HepG2 (cell line): ENCODE measurements around the gene BICDL2. TPM values are rescaled to one million over a fixed set of nuclear protein-coding genes. Genes with fewer than 3 reads are reported as not detected.
A peak's percentile ranks its signal among the peaks of the same experiment; 100 is the strongest.

Source experiments
- CREM ChIP-seq, 2 experiments: sonication (generic) in 1 of 2; formaldehyde crosslinking in 1 of 2; IDR thresholded peaks; 2 replicates each; pipeline versions ENCODE4 v1.4.0 to v1.6.1; 2016 to 2020; ENCODE audit warnings: antibody characterized with exemption in 1 of 2, mild to moderate bottlenecking in 1 of 2, missing genetic modification reagents in 1 of 2
- FOXA3 ChIP-seq: IDR thresholded peaks from 2 replicates; pipeline ENCODE4 v1.6.1; 2016; ENCODE audit warnings: missing genetic modification reagents, missing compliant biosample characterization
- KAT8 ChIP-seq: IDR thresholded peaks from 2 replicates; pipeline ENCODE4 v1.6.1; 2016; ENCODE audit warnings: missing genetic modification reagents, missing compliant biosample characterization
- PCBP2 ChIP-seq: fragments of 200-400 bp; formaldehyde crosslinking; optimal IDR thresholded peaks from 2 replicates; pipeline ENCODE3; 2018; ENCODE audit warnings: low read length, low read depth; ENCODE audit not compliant: poor library complexity, severe bottlenecking
- POLR2AphosphoS5 ChIP-seq: IDR thresholded peaks from 2 replicates; pipeline ENCODE4 v1.6.1; 2012; ENCODE audit warnings: low read depth, low read length
- TCF12 ChIP-seq, 2 experiments: fragments of 450-650 bp in 1 of 2; sonication (generic) in 1 of 2; formaldehyde crosslinking in 1 of 2; IDR thresholded peaks; 2 replicates each; pipeline versions ENCODE4 v1.6.1 to v1.8.0; 2017 to 2022; ENCODE audit warnings: antibody characterized with exemption in 1 of 2, mild to moderate bottlenecking in 1 of 2, missing genetic modification reagents in 1 of 2, moderate library complexity in 1 of 2
- TRIM24 ChIP-seq: sonication (generic); formaldehyde crosslinking; IDR thresholded peaks from 2 replicates; pipeline ENCODE4 v1.8.0; 2022; ENCODE audit warnings: mild to moderate bottlenecking, missing genetic modification reagents
- TSC22D2 ChIP-seq: sonication (generic); formaldehyde crosslinking; IDR thresholded peaks from 2 replicates; pipeline ENCODE4 v1.5.1; 2020; ENCODE audit warnings: missing genetic modification reagents, mild to moderate bottlenecking, borderline replicate concordance
- YEATS2 ChIP-seq: sonication (generic); formaldehyde crosslinking; IDR thresholded peaks from 2 replicates; pipeline ENCODE4 v1.4.0; 2020; ENCODE audit warnings: missing genetic modification reagents, borderline replicate concordance
- ZIK1 ChIP-seq: sonication (generic); formaldehyde crosslinking; IDR thresholded peaks from 2 replicates; pipeline ENCODE4 v1.5.0; 2020; ENCODE audit warnings: mild to moderate bottlenecking, low read depth, missing genetic modification reagents, borderline replicate concordance
- ZNF234 ChIP-seq: sonication (generic); formaldehyde crosslinking; conservative IDR thresholded peaks from 2 replicates; pipeline ENCODE4 v1.5.1; 2020; ENCODE audit warnings: mild to moderate bottlenecking, missing genetic modification reagents
- ZNF343 ChIP-seq: sonication (generic); formaldehyde crosslinking; IDR thresholded peaks from 2 replicates; pipeline ENCODE4 v1.4.0; 2020; ENCODE audit warnings: mild to moderate bottlenecking, missing genetic modification reagents
- ZNF350 ChIP-seq: sonication (generic); formaldehyde crosslinking; IDR thresholded peaks from 2 replicates; pipeline ENCODE4 v1.4.0; 2020; ENCODE audit warnings: mild to moderate bottlenecking, low read depth, missing genetic modification reagents, borderline replicate concordance
- ZNF713 ChIP-seq: sonication (generic); formaldehyde crosslinking; IDR thresholded peaks from 2 replicates; pipeline ENCODE4 v1.4.0; 2020; ENCODE audit warnings: mild to moderate bottlenecking, missing genetic modification reagents
- ZSCAN29 ChIP-seq: sonication (generic); formaldehyde crosslinking; conservative IDR thresholded peaks from 2 replicates; pipeline ENCODE4 v1.4.0; 2020; ENCODE audit warnings: mild to moderate bottlenecking, missing genetic modification reagents
- polyA plus RNA-seq, 8 experiments: library from polyadenylated mRNA; depleted of rRNA in 3 of 8; stranded (reverse) in 7 of 8; unstranded in 1 of 8; fragments of >200 nt; fragmentation: Illumina TruSeq in 4 of 8; extraction: Trizol in 4 of 8; gene quantifications; 2 replicates each; pipeline versions ENCODE4 v1.2.1 to v1.2.3, GENCODE V29; 2011 to 2016; ENCODE audit warnings: low read depth in 4 of 8, missing spikeins in 1 of 8, mixed read lengths in 1 of 8; ENCODE audit not compliant: insufficient read depth in 1 of 8
- total RNA-seq, 5 experiments: library from RNA; depleted of rRNA; stranded (reverse); fragments of >200 nt; fragmentation: Illumina TruSeq; extraction: Trizol; gene quantifications; 2 replicates each; pipeline ENCODE4 v1.2.3, GENCODE V29; 2016; ENCODE audit warnings: low read depth in 1 of 5
- TF ChIP-seq, protein P1 (sequence below): sonication (generic); formaldehyde crosslinking; IDR thresholded peaks from 2 replicates; pipeline ENCODE4 v1.8.0; 2022; ENCODE audit warnings: missing genetic modification reagents, low read depth, mild to moderate bottlenecking, borderline replicate concordance
- TF ChIP-seq, protein P2 (sequence below): sonication (generic); formaldehyde crosslinking; conservative IDR thresholded peaks from 2 replicates; pipeline ENCODE4 v1.4.0; 2020; ENCODE audit warnings: missing genetic modification reagents
- TF ChIP-seq, protein P3 (sequence below): sonication (generic); formaldehyde crosslinking; IDR thresholded peaks from 2 replicates; pipeline ENCODE4 v1.4.0; 2020; ENCODE audit warnings: mild to moderate bottlenecking, missing genetic modification reagents
- TF ChIP-seq, protein P4 (sequence below): sonication (generic); formaldehyde crosslinking; IDR thresholded peaks from 2 replicates; pipeline ENCODE4 v1.4.0; 2020; ENCODE audit warnings: mild to moderate bottlenecking, missing genetic modification reagents
- TF ChIP-seq, protein P5 (sequence below): IDR thresholded peaks from 2 replicates; pipeline ENCODE4 v1.6.1; 2016; ENCODE audit warnings: missing biosample characterization, missing genetic modification reagents, low read depth

BICDL2 gene
- total and polyA plus RNA-seq, 2 of the 13 experiments (the other 11 are each of a cell fraction or from before 2014, with no cell fraction given): 0.12 TPM; not detected in 1

DNA sequence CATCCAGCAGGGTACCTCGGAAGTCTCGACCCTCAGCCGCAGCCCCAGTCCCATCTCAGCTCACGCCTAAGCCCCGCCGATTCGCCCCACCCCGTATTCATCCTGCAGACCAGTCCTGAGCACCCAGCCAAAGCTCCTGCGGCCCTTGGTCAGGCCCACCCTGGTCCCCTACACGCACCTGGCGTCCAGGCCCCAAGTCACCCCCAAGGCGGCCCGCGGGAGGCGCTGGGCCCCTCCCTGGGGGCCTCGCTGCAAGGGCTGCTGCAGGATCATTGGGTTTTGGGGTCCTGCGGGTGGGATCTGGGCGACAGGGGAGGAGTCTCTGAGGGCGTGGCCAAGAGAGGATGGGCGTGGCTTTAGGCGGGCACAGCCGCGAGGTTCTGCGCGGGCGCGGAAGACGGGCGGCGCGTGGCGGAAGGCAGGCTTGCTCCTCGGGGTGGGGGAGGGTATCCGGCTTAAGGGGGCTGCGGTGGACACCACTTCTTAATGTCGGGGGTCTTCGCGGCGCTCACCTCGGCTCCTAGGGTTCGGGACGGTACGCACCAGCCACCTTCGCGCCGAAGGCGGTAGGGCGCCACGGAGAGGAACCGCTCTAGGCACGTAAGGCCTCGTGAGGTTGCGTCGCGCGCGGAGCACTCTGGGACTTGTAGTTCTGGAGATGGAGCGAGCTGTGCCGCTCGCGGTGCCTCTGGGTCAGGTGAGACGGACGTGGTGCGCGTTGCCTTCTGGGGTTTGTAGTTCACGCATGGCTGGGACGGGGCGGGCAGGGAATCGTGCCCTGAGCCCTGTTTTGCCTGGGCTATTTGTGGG is 12.9 kb downstream of the BICDL2 start, which contains the start of the genes HCFC1R1 and THOC6 (continued):
- TF ChIP-seq ZSCAN29 (CRISPR knock-in tag) (no peak), ZNF350 (CRISPR knock-in tag) (peak; percentile 91; the same call in 1 of the 2 replicates), TRIM24 (CRISPR knock-in tag) (no peak), YEATS2 (CRISPR knock-in tag) (peak; percentile 73; the same call in 1 of the 2 replicates), ZNF234 (CRISPR knock-in tag) (no peak), ZIK1 (CRISPR knock-in tag) (no peak), POLR2AphosphoS5 (peak; percentile 79), CREM (IDR thresholded peaks at IDR 0.05) (peak; percentile 98), CREM (CRISPR knock-in tag; IDR thresholded peaks at IDR 0.05) (no peak; the same call in 1 of the 2 replicates), TCF12 (IDR thresholded peaks at IDR 0.05) (no peak), TCF12 (CRISPR knock-in tag; IDR thresholded peaks at IDR 0.05) (no peak), ZNF343 (no peak), PCBP2 (peak; percentile 73), FOXA3 (CRISPR knock-in tag) (peak; percentile 64), KAT8 (CRISPR knock-in tag) (peak; percentile 84; the same call in 1 of the 2 replicates), ZNF713 (CRISPR knock-in tag) (no peak), TSC22D2 (peak; percentile 56; the same call in 1 of the 2 replicates)
- TF ChIP-seq, protein P1, sequence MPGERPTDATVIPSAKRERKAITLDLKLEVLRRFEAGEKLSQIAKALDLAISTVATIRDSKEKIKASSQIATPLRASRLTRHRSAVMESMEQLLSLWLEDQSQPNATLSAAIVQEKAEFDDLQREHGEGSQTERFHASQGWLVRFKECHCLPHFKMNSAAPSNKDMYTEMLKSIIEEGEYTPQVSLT (CRISPR knock-in tag): no peak
- TF ChIP-seq, protein P2, sequence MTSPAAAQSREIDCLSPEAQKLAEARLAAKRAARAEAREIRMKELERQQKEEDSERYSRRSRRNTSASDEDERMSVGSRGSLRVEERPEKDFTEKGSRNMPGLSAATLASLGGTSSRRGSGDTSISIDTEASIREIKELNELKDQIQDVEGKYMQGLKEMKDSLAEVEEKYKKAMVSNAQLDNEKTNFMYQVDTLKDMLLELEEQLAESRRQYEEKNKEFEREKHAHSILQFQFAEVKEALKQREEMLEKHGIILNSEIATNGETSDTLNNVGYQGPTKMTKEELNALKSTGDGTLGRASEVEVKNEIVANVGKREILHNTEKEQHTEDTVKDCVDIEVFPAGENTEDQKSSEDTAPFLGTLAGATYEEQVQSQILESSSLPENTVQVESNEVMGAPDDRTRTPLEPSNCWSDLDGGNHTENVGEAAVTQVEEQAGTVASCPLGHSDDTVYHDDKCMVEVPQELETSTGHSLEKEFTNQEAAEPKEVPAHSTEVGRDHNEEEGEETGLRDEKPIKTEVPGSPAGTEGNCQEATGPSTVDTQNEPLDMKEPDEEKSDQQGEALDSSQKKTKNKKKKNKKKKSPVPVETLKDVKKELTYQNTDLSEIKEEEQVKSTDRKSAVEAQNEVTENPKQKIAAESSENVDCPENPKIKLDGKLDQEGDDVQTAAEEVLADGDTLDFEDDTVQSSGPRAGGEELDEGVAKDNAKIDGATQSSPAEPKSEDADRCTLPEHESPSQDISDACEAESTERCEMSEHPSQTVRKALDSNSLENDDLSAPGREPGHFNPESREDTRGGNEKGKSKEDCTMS (CRISPR knock-in tag): no peak
- TF ChIP-seq, protein P3, sequence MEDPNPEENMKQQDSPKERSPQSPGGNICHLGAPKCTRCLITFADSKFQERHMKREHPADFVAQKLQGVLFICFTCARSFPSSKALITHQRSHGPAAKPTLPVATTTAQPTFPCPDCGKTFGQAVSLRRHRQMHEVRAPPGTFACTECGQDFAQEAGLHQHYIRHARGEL: no peak
- TF ChIP-seq, protein P4, sequence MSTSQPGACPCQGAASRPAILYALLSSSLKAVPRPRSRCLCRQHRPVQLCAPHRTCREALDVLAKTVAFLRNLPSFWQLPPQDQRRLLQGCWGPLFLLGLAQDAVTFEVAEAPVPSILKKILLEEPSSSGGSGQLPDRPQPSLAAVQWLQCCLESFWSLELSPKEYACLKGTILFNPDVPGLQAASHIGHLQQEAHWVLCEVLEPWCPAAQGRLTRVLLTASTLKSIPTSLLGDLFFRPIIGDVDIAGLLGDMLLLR (CRISPR knock-in tag): 0 out of 2 replicates have a peak, but pooled peaks have one; percentile 20
- TF ChIP-seq, protein P5, sequence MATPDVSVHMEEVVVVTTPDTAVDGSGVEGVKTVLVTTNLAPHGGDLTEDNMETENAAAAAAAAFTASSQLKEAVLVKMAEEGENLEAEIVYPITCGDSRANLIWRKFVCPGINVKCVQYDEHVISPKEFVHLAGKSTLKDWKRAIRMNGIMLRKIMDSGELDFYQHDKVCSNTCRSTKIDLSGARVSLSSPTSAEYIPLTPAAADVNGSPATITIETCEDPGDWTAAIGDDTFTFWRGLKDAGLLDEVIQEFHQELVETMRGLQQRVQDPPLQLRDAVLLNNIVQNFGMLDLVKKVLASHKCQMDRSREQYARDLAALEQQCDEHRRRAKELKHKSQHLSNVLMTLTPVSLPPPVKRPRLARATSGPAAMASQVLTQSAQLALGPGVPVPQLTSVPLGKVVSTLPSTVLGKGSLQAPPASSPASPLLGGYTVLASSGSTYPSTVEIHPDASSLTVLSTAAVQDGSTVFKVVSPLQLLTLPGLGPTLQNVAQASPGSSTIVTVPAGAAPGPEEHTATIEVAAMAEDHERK (CRISPR knock-in tag): peak; percentile 98
